Measurements from ENCODE around the gene CYP26A1.

DNA sequence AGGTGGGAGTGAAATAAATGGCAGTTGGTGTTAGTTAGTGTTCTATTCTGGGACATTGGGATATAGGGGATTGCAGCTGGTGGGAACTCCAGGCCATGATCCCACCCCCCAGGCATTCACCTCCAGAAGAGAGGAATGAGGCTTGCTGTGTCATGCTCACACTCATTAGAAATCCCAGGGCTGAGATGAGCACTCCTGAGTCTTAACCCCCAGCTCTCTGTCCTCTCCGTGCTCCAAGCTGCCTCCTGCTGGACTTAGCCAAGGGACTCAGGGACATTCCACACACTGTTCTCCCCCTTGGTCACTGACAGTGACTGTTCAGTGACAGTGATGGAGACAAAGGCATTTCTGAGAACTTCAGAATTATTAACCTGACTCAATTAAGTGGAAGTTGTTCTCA lies 21.5 kb downstream of the CYP26A1 start:
- TF ChIP-seq, protein P1, sequence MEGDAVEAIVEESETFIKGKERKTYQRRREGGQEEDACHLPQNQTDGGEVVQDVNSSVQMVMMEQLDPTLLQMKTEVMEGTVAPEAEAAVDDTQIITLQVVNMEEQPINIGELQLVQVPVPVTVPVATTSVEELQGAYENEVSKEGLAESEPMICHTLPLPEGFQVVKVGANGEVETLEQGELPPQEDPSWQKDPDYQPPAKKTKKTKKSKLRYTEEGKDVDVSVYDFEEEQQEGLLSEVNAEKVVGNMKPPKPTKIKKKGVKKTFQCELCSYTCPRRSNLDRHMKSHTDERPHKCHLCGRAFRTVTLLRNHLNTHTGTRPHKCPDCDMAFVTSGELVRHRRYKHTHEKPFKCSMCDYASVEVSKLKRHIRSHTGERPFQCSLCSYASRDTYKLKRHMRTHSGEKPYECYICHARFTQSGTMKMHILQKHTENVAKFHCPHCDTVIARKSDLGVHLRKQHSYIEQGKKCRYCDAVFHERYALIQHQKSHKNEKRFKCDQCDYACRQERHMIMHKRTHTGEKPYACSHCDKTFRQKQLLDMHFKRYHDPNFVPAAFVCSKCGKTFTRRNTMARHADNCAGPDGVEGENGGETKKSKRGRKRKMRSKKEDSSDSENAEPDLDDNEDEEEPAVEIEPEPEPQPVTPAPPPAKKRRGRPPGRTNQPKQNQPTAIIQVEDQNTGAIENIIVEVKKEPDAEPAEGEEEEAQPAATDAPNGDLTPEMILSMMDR (IDR thresholded peaks at IDR 0.05) = no peak
- TF ChIP-seq ZFX (IDR thresholded peaks at IDR 0.05; ENCODE audit: borderline replicate concordance) = no peak

All from 22Rv1 (cell line).